KOPT-K1 (cell line): ENCODE data around the gene TLE3.

Experiments used
- H3K27ac ChIP-seq: fragments of 200-600 bp; sonication (generic); 2 replicates; pipeline ENCODE4 v1.5.1; 2016; ENCODE audit warnings: antibody characterized with exemption, mild to moderate bottlenecking, low read depth, low read length; ENCODE audit not compliant: poor library complexity, severe bottlenecking
- H3K36me3 ChIP-seq: fragments of 200-600 bp; sonication (generic); 2 replicates; pipeline ENCODE4 v1.5.1; 2017; ENCODE audit warnings: antibody characterized with exemption, mild to moderate bottlenecking, low read length, moderate library complexity; ENCODE audit not compliant: insufficient read depth
- H3K9me3 ChIP-seq: fragments of 200-600 bp; sonication (generic); 2 replicates; pipeline ENCODE4 v1.5.1; 2017; ENCODE audit warnings: antibody characterized with exemption, low read length, mild to moderate bottlenecking; ENCODE audit not compliant: insufficient read depth, poor library complexity, severe bottlenecking

The TLE3 gene

GRCh38 chr15:70035051-70035718 lies 62.5 kb downstream of the TLE3 start:
- no peak overlapping the region for H3K27ac ChIP-seq

GRCh38 chr15:70034596-70034995 lies 63.1 kb downstream of the TLE3 start:
- Histone ChIP-seq H3K36me3 (no peaks in the 10 kb centered on the region), H3K9me3 (no peaks in the 10 kb centered on the region), H3K27ac (no peak overlapping the region)

More at GRCh38 chr15:70035051-70035718, 62.5 kb downstream of the TLE3 start:
- H3K9me3 ChIP-seq, result no peaks in the 10 kb centered on the region
- H3K36me3 ChIP-seq, result no peaks in the 10 kb centered on the region

- Histone ChIP-seq H3K27ac (no peak overlapping the region), H3K9me3 (no peaks in the 10 kb centered on the region), H3K36me3 (no peaks in the 10 kb centered on the region)
These were observed 63.6 kb downstream of the TLE3 start for GRCh38 chr15:70034141-70034540.

- Histone ChIP-seq H3K27ac (no peak overlapping the region), H3K36me3 (no peaks in the 10 kb centered on the region), H3K9me3 (no peaks in the 10 kb centered on the region)
These were observed 64.1 kb downstream of the TLE3 start for GRCh38 chr15:70033529-70034140.

GRCh38 chr15:70033109-70033508 lies 64.6 kb downstream of the TLE3 start:
- Histone ChIP-seq H3K36me3 (no peaks in the 10 kb centered on the region), H3K9me3 (no peaks in the 10 kb centered on the region), H3K27ac (no peak overlapping the region)

- H3K36me3 ChIP-seq, result no peaks in the 10 kb centered on the region
- no peak overlapping the region for H3K27ac ChIP-seq
- H3K9me3 ChIP-seq, result no peaks in the 10 kb centered on the region
These were observed 65.2 kb downstream of the TLE3 start for GRCh38 chr15:70032509-70032908.

- H3K36me3 ChIP-seq, result no peaks in the 10 kb centered on the region
- no peak overlapping the region for H3K27ac ChIP-seq
- H3K9me3 ChIP-seq, result no peaks in the 10 kb centered on the region
These were observed 66.0 kb downstream of the TLE3 start for GRCh38 chr15:70031713-70032112.

- Histone ChIP-seq H3K36me3 (no peaks in the 10 kb centered on the region), H3K27ac (no peak overlapping the region), H3K9me3 (no peaks in the 10 kb centered on the region)
These were observed 66.5 kb downstream of the TLE3 start for GRCh38 chr15:70031261-70031660.

- no peaks in the 10 kb centered on the region for H3K36me3 ChIP-seq
- no peaks in the 10 kb centered on the region for H3K9me3 ChIP-seq
- H3K27ac ChIP-seq, result no peak overlapping the region
These were observed 66.9 kb downstream of the TLE3 start for GRCh38 chr15:70030851-70031250.

GRCh38 chr15:70029297-70029701 lies 68.4 kb downstream of the TLE3 start:
- no peak overlapping the region for H3K27ac ChIP-seq
- no peaks in the 10 kb centered on the region for H3K36me3 ChIP-seq
- H3K9me3 ChIP-seq, result no peaks in the 10 kb centered on the region

GRCh38 chr15:70027518-70027917 lies 70.2 kb downstream of the TLE3 start:
- Histone ChIP-seq H3K9me3 (no peaks in the 10 kb centered on the region), H3K27ac (no peak overlapping the region), H3K36me3 (no peaks in the 10 kb centered on the region)

- Histone ChIP-seq H3K36me3 (no peaks in the 10 kb centered on the region), H3K27ac (no peak overlapping the region), H3K9me3 (no peaks in the 10 kb centered on the region)
These were observed 70.7 kb downstream of the TLE3 start for GRCh38 chr15:70026991-70027390.

GRCh38 chr15:70025413-70026296 lies 72.1 kb downstream of the TLE3 start:
- Histone ChIP-seq H3K36me3 (no peaks in the 10 kb centered on the region), H3K27ac (no peak overlapping the region), H3K9me3 (no peaks in the 10 kb centered on the region)

- no peaks in the 10 kb centered on the region for H3K9me3 ChIP-seq
- no peaks in the 10 kb centered on the region for H3K36me3 ChIP-seq
- H3K27ac ChIP-seq, result no peak overlapping the region
These were observed 73.2 kb downstream of the TLE3 start for GRCh38 chr15:70024521-70024920.

- H3K9me3 ChIP-seq, result no peaks in the 10 kb centered on the region
- no peaks in the 10 kb centered on the region for H3K36me3 ChIP-seq
- no peak overlapping the region for H3K27ac ChIP-seq
These were observed 73.8 kb downstream of the TLE3 start for GRCh38 chr15:70023769-70024491.
